Activated CD4-positive, alpha-beta T cell treated with anti-CD3 and anti-CD28 coated beads, Interleukin-2, amount 50 U/mL, for 48 hours (primary cell): ENCODE data around the gene CDK2.
"Not testable (repeated sequence)": the region's sequence is repeated elsewhere in the genome, so short reads cannot be mapped to it uniquely, and the experiment has no call there.

Source experiments
- DNase-seq, 2 experiments: peaks; one replicate each; pipeline ENCODE4 v3.0.0-alpha.2; 2020

Gene CDK2

GRCh38 chr12:55982319-55982936 lies 15.8 kb downstream of the CDK2 start:
- DNase-seq: no peak

DNA sequence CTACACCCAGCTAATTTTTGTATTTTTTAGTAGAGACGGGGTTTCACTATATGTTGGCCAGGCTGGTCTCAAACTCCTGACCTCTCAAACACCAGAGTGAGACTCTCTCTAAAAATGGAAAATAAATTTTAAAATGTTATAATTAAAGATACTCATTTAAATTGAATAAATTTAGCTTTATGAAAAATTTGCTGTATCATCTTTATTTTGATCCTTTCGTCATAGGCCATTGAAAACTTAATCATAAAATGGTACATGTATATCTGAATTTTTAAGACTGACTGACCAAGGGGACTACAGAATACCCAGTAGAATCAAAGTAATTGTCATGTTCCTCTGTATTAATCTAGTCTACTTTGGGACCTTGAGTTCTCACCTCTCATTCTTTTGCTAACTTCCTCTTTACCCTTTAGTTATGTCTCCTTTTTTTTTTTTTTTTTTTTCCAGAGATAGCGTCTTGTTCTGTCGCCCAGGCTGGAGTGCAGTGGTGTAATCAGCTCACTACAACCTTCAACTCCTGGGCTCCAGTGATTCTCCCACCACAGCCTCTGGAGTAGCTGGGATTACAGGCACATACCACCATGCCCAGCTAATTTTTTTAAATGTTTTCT lies 16.7 kb downstream of the CDK2 start:
- DNase-seq: no peak

DNA sequence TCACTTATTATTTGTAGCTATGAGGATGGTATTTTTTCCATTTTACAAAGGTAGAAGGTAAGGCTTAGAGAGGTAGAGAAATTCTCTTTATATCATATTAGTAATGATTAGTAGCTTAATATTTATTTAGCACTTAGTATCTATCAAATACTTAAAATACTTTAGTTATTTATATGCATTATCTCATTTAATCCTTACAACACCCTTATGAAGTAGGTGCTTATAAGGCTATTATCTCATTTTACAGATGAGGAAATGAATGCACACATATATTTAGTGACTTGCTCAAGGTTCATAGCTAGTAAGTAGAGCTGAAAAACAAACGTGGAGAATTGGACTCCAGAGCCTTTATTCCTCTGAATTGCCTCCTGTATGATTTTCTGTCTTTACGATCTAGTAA lies 18.2 kb downstream of the CDK2 start:
- DNase-seq: no peak

DNA sequence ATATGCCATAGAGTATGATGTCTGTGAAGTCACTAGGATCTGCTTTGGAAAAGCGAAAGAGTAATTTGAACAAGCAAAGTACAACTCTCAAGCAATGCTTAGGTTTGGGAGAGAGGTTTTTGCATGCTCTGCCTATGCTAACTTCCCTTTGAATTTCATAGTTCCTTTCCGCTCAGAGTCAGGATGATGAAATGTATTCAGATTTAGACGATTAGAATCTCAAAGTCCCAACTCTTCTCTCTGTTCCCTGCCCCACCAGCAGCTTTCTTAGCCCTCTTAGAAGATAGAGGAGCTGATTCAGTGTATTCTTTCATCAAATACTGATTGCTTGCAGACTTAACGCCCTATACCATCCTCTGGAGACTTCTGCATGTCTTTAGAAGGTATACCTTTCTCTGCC lies 18.7 kb downstream of the CDK2 start:
- no peak for DNase-seq

DNA sequence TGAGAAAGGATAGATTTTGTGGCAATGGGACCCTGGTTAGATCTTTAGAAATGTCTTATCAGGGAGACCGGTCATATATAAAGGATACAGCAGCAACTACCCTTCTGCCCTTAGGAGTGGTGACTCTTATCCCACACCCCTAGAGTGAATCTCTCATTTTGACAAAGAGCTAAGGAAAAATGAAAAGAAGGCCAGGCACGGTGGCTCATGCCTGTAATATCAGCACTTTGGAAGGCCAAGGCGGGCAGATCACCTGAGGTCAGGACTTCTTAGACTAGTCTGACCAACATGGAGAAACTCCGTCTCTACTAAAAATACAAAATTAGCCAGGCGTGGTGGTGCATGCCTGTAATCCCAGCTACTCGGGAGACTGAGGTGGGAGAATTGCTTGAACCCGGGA lies 19.3 kb downstream of the CDK2 start:
- not testable (repeated sequence) for DNase-seq

DNA sequence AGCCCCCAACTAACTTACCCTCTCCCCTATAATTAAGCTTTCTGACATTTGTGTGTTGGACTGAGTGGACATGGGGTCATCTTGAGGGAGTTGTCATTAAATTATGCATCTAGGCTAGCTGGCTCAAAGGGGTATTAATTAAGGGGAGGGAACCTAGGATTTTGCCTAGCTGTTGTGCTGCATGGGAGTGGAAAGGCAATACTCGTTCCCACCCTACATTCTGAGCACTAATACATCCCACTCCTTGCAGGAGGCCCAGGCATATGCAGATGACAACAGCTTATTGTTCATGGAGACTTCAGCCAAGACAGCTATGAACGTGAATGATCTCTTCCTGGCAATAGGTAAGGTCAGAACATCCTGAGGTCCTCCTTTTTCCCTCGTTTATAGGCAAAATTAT lies 24.5 kb downstream of the CDK2 start:
- no peak for DNase-seq

- DNase-seq: no peak
Measured at GRCh38 chr12:55993230-55993853, 26.7 kb downstream of the CDK2 start.

DNA sequence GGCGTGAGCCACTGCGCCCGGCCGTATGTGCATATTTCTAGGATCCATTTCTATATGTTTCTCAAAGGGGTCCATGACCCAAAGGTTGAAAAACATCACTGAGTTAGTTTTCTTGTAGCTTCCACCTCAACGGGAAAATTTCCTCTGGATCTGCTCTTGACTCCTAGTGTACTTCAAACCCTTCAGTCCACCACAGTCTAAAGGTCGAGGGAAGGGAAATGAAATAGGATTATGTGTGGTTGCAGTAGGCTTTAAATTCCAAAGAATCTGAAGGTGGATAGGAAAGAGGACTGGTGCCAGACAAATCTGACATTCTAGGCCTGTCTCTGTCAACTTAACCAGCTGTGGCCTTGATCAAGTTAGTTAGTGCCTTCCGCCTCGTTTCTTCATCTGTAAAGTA lies 28.7 kb downstream of the CDK2 start:
- no peak for DNase-seq

- peak; percentile 48 to 62 for DNase-seq
Measured at GRCh38 chr12:55996201-55996714, 29.6 kb downstream of the CDK2 start.

DNA sequence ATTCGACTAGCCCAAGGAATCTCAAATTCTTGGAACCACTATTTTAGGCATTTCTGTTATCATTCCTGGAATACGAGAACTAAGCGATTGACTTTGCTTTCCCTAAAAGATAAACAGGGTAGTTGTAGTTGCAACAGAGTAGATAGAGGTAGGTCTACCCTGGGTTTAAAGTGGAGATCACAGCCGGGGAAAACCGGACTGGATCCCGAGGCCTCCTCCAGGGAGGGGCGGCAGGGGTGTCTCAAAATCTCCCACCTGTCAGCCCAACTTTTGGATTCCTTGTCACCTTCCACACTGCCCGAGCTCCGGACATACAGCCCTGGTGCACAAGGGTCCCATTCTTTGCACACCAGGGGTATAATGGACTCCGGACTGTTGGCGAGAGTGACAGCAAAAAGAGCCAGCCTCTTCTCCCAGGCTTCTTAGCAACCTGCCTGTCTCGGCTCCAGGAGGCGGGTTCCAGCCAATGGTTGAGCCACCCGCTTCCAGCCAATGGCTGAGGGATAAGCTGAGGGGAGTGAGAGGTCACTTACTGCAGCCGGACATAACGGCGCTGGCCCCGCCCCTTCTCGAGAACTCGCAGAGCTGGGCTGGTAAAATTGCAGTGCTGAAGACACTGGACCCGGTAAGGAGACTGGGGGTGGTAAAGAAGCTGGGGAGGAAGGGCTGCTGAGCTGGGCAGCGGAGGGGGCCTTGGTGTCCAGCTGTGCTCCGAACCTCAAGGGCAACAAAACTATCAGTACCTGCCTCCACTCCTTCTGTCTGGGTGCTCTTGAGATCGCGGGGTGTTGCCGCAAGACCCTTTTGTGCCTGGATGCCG lies 30.3 kb downstream of the CDK2 start, which contains the start of gene SUOX:
Gene SUOX, plus strand, starts transcription at position 562 of the 820 bp plus-strand sequence. CDS start 4,946 bp downstream, outside the sequence.
- peak; percentile 50 to 58 for DNase-seq

- DNase-seq: no peak
Measured at GRCh38 chr12:55997535-55997859, 30.9 kb downstream of the CDK2 start.

DNA sequence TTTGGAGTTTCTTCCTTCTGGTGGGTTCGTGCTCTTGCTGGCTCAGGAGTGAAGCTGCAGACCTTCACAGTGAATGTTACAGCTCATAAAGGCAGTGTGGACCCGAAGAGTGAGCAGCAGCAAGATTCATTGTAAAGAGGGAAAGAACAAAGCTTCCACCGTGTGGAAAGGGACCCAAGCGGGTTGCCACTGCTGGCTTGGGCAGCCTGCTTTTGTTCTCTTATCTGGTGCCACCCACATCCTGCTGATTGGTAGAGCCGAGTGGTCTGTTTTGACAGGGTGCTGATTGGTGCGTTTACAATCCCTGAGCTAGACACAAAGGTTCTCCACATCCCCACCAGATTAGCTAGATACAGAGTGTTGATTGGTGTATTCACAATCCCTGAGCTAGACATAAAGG lies 32.9 kb downstream of the CDK2 start:
- DNase-seq: not testable (repeated sequence)

GRCh38 chr12:55999999-56000540 lies 33.4 kb downstream of the CDK2 start:
- not testable (repeated sequence) for DNase-seq

GRCh38 chr12:56001487-56002100 lies 35.0 kb downstream of the CDK2 start:
- DNase-seq: no peak

DNA sequence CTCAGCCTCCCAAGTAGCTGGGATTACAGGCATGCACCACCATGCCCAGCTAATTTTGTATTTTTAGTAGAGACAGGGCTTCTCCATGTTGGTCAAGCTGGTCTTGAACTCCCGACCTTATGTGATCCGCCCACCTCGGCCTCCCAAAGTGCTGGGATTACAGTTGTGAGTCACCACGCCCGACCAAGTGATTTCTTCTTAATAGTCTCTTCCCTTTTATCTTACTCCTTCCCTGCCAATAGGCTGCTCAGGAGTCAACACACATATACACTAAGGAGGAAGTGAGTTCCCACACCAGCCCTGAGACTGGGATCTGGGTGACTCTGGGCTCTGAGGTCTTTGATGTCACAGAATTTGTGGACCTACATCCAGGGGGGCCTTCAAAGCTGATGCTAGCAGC lies 36.7 kb downstream of the CDK2 start:
- not testable (repeated sequence) for DNase-seq

- DNase-seq: no peak
Measured at GRCh38 chr12:56004211-56004610, 37.6 kb downstream of the CDK2 start.

DNA sequence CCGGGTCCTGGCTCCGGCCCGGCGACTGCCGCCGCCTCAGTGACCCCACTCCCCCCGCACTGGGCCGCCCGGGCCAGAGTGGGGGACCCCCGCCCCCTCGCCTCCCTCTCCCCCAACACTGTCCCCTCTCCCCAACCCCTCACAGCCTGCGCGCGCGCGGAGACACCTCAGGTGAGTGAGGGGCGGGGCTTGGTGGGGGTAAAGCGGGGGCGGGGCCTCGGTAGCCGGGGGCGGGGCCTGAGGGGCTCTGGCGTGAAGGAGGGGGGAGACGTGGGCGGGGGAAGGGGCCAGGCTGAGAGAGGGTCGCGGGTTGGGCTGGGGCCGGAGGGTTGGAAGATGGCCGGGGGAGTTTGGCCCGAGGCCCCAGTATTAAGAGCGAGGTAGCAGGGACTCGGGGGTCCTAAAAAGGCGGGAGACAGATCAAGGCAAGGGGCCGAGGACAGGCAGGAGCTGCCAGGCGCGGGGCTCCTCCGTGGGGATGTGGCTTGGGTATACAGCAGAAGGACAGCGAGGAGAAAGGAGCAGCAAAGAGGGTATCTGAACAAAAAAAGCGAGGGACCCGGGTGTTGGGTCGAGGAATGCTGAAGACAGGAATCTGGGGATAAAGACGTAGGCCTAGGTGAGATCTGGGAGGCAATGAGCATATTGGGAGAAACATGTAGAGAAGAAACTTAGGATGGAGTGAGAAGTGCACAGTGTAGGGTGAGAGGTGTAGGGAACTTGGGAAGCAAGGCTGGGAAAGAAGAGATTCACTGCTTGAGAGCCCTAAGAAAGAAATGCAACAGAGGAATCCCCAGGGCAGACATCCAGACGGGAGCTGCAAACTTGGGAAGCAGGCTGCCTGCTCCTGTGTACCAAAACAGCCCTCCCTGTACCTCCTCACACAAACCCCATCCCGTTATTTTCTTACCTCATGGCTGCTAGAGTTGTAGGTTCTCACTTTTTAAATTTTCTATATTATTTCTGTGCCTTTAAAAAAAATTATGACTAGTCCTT lies 41.2 kb downstream of the CDK2 start:
- peak; percentile 73 for DNase-seq

GRCh38 chr12:56010111-56010570 lies 43.5 kb downstream of the CDK2 start:
- no peak for DNase-seq

DNA sequence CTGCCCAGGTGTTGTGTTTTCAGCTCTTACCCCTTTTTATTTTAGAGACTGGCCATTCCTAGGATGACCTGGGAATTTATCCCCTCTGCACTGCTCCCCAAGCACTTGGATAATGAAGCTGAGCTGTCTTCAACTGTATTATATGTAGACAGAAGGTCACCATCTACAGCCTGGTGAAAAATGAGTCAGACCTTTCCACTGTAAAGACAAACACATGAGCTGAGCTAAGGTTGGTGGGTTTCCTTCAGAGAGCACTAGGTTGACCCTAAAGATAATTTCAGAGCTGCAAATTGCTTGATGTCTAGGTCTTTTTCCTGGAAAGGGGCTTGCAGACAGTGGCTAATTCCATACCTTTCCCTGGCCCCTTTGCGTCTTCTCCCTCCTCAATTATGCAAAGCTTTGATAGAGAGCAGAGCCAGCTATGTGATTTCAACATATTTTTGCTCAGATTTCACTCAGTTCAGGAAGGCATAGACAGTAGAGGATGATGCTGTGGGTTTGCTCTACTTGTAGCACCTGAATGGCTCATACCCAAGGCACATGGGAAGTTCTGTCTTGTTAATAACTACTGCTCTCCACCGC lies 45.0 kb downstream of the CDK2 start:
- no peak for DNase-seq

DNA sequence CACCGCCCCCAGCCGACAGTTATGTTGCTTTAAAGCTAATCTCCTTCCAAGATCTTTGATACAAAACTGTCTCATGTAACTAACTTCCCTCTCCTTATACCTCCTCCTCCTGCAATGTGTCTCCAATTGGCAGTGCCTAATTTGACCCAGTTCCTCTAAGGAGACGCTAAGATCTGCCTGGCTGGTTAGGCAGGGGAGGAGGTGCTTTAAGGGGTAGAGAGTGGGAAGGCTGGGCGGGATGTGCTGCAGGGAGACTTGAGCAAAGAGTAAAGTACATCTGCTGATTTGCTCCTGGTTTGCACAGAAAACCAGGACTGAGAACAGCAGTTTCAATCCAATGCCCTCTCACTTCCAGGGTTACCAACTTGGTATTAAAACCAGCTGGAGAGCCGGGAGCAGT lies 46.9 kb downstream of the CDK2 start:
- DNase-seq: no peak

- no peak for DNase-seq
Measured at GRCh38 chr12:56014205-56014604, 47.6 kb downstream of the CDK2 start.
